ENCODE data around the gene EIF3D. TPM values are rescaled to one million over a fixed set of nuclear protein-coding genes. Genes with fewer than 3 reads are reported as not detected.
A peak's percentile ranks its signal among the peaks of the same experiment; 100 is the strongest.

The EIF3D gene
- total and polyA plus RNA-seq, 2 of the 4 experiments (the other 2 are of a cell fraction), result 339 to 746 TPM

DNA sequence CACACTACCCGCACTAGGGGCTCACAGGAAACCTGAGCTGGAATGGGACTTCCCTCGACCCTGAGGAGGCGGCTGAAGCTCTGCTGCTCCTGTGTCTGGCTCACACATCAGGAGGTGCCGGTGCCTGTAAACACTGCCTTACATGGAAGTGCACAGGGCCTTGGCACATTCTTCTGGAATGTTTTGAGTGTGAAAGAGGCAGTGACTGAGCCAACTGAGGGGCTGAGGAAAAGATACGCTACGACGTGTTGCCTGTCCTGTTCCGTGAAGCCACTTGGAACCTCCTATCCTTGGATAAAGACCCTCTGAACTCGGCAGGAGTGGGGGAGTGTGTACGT, 58.0 kb downstream of the EIF3D start:
- CTCF ChIA-PET, result interaction anchor here (0.6 to 3.8 kb wide), 11 partner anchors 17 to 174 kb away, joined by 3 to 17 read pairs (median 6); no protein-coding TSS in a partner anchor

More for the DNA sequence above, 58.0 kb downstream of the EIF3D start:
- dilution Hi-C loops (cut with HindIII; ENCODE audit: low sequenced_read_pairs, unreplicated experiment) (no loop called here), intact Hi-C loops (cut with micrococcal nuclease) (loop anchor here (1.0 to 2.0 kb wide), 3 partner anchors 83 to 170 kb away; no protein-coding TSS in a partner anchor), in situ Hi-C loops (cut with MboI; ENCODE audit: low sequenced_read_pairs) (no loop called here)
- peaks cover 19% of the 10 kb centered on the region for H4K20me1 ChIP-seq (ENCODE audit: insufficient read depth, low read length)
- peak overlapping the region; percentile 47 for H4K5ac ChIP-seq (ENCODE audit: low read depth, low read length)
- 49% methylated on average over 4 of the region's 10 CpGs; no CpG with 5 or more reads in 1 of the 2 experiments for WGBS, 2 experiments (ENCODE audit: extremely low coverage in 2 of 2, insufficient read length in 1 of 2)
- H2BK5ac ChIP-seq (ENCODE audit: low read depth, low read length, poor library complexity, severe bottlenecking), result peak overlapping the region; percentile 94
- H3K23ac ChIP-seq (ENCODE audit: low read depth, low read length), result peak overlapping the region; percentile 97
- peaks cover 40% of the 10 kb centered on the region for H3K4me1 ChIP-seq (ENCODE audit: control insufficient read depth, insufficient read depth, low read length)
- peak overlapping the region; percentile 94 for H4K91ac ChIP-seq (ENCODE audit: insufficient read depth, low read depth, low read length)
- H3K9me3 ChIP-seq (ENCODE audit: control insufficient read depth, insufficient read depth, low read length), result no peaks in the 10 kb centered on the region
- DNase-seq (peak; percentile 73), ATAC-seq (ENCODE audit: low read depth) (peak; percentile 3)
- peak overlapping the region; percentile 59 for H3K27ac ChIP-seq (ENCODE audit: insufficient read depth, low read length)
- H2BK120ac ChIP-seq (ENCODE audit: low read depth, low read length), result peak overlapping the region; percentile 100
- H3K9ac ChIP-seq (ENCODE audit: low read depth, low read length), result peak overlapping the region; percentile 43; the same call in 1 of the 2 replicates
- H2BK15ac ChIP-seq (ENCODE audit: low read depth, low read length), result peak overlapping the region; percentile 90; the same call in 2 of the 3 replicates
- POLR2A ChIA-PET (ENCODE audit: unreplicated experiment), result interaction anchor here (0.6 to 4.9 kb wide), 5 partner anchors 52 to 139 kb away, joined by 3 to 30 read pairs (median 8); partner anchors contain the start of gene MYH9
- H3K79me1 ChIP-seq (ENCODE audit: low read depth in 1 of 2, low read length in 2 of 2), result peaks cover 30 to 75% of the 10 kb centered on the region in 2 experiments
- H4K8ac ChIP-seq (ENCODE audit: low read depth in 2 of 2, low read length in 2 of 2), result peak overlapping the region; percentile 52 to 87; a peak in 3 of 4 replicates
- TF ChIP-seq MAFK (IDR thresholded peaks at IDR 0.05; ENCODE audit: low read depth, low read length) (no peak), ELK1 (IDR thresholded peaks at IDR 0.05; ENCODE audit: borderline replicate concordance, low read depth, low read length) (no peak), BHLHE40 (IDR thresholded peaks at IDR 0.05; ENCODE audit: low read depth, low read length) (no peak), NFE2L2 (IDR thresholded peaks at IDR 0.05; ENCODE audit: low read depth, low read length) (no peak), RFX5 (IDR thresholded peaks at IDR 0.05; ENCODE audit: low read depth, low read length) (no peak), RAD21 (IDR thresholded peaks at IDR 0.05; ENCODE audit: low read length) (no peak), FOS (IDR thresholded peaks at IDR 0.05; ENCODE audit: low read depth, low read length) (no peak), MXI1 (IDR thresholded peaks at IDR 0.05; ENCODE audit: borderline replicate concordance, low read depth, low read length) (no peak), RCOR1 (IDR thresholded peaks at IDR 0.05; ENCODE audit: insufficient replicate concordance, low read length) (no peak)
- peak overlapping the region; percentile 19; the same call in 1 of the 2 replicates for H3K4me2 ChIP-seq (ENCODE audit: low read depth, low read length)
- H3K9me1 ChIP-seq (ENCODE audit: insufficient read depth, low read length), result peaks cover 31% of the 10 kb centered on the region
- peaks cover 25% of the 10 kb centered on the region for H3K36me3 ChIP-seq (ENCODE audit: control insufficient read depth, insufficient read depth, low read length)
- H3K14ac ChIP-seq (replicated peaks; ENCODE audit: low read depth, low read length), result peak overlapping the region; percentile 100
- peak overlapping the region; percentile 71 for H3K18ac ChIP-seq (ENCODE audit: low read depth, low read length)
- H3K4ac ChIP-seq (ENCODE audit: low read depth, low read length), result peak overlapping the region; percentile 100
- no peak overlapping the region for H2AFZ ChIP-seq (replicated peaks; ENCODE audit: low read length, poor library complexity)
- H3K27me3 ChIP-seq (ENCODE audit: control insufficient read depth, insufficient read depth, low read length), result no peaks in the 10 kb centered on the region
- H2BK20ac ChIP-seq (ENCODE audit: low read depth, low read length), result peak overlapping the region; percentile 95
- no peak overlapping the region for H3K4me3 ChIP-seq (ENCODE audit: insufficient read depth, low read depth, low read length)
- H3K56ac ChIP-seq (ENCODE audit: extremely low read depth, insufficient read depth, low read length), result peak overlapping the region; percentile 63; the same call in 1 of the 2 replicates
- BruUV-seq (replicated peaks), result no TSS peak
- H2AK9ac ChIP-seq (replicated peaks; ENCODE audit: low read depth, low read length, poor library complexity), result peak overlapping the region; percentile 93
- peak overlapping the region; percentile 99 for H2AK5ac ChIP-seq (ENCODE audit: low read depth, low read length)

Data from IMR-90 (cell line).